GM23338 (cell line): Measurements from ENCODE around the gene FBLN1. TPM values are rescaled to one million over a fixed set of nuclear protein-coding genes. Genes with fewer than 3 reads are reported as not detected.

Source experiments
- ATAC-seq: fragments of 200-7000 bp; cut with Tn5 transposase; 3 replicates; pipeline ENCODE4 v1.9.1; 2020
- DNase-seq: peaks from one replicate; pipeline ENCODE4 v3.0.0-alpha.2; 2015; ENCODE audit warnings: low spot score
- H2AFZ ChIP-seq: fragments of 200-600 bp; sonication (generic); 2 replicates; pipeline ENCODE4 v1.8.0; 2016; ENCODE audit warnings: antibody characterized with exemption, mild to moderate bottlenecking, moderate library complexity
- H3F3A ChIP-seq: fragments of 200-600 bp; sonication (generic); replicated peaks from 2 replicates; pipeline ENCODE4 v1.8.0; 2017; ENCODE audit warnings: antibody characterized with exemption, mixed run types, low read depth
- H3K27ac ChIP-seq: fragments of 200-600 bp; sonication (generic); 2 replicates; pipeline ENCODE4 v1.6.1; 2016; ENCODE audit warnings: low read depth
- H3K27me3 ChIP-seq: fragments of 200-600 bp; sonication (generic); 2 replicates; pipeline ENCODE4 v1.8.0; 2016; ENCODE audit warnings: mild to moderate bottlenecking, mixed run types, moderate library complexity; ENCODE audit not compliant: insufficient read depth
- H3K36me3 ChIP-seq: fragments of 200-600 bp; sonication (generic); 2 replicates; pipeline ENCODE4 v1.8.0; 2016; ENCODE audit warnings: mild to moderate bottlenecking; ENCODE audit not compliant: insufficient read depth
- H3K4me1 ChIP-seq: fragments of 200-600 bp; sonication (generic); 2 replicates; pipeline ENCODE4 v1.8.0; 2016; ENCODE audit warnings: mild to moderate bottlenecking, moderate library complexity; ENCODE audit not compliant: insufficient read depth
- H3K4me2 ChIP-seq: fragments of 200-600 bp; sonication (generic); 2 replicates; pipeline ENCODE4 v1.7.1; 2017; ENCODE audit warnings: mixed run types
- H3K4me3 ChIP-seq: fragments of 200-600 bp; sonication (generic); 2 replicates; pipeline ENCODE4 v1.6.1; 2016; ENCODE audit warnings: mixed run types
- H3K79me2 ChIP-seq: fragments of 200-600 bp; sonication (generic); replicated peaks from 2 replicates; pipeline ENCODE4 v1.8.0; 2017; ENCODE audit warnings: mild to moderate bottlenecking; ENCODE audit not compliant: insufficient read depth
- H3K9me2 ChIP-seq: fragments of 200-600 bp; sonication (generic); 2 replicates; pipeline ENCODE4 v1.8.0; 2017; ENCODE audit not compliant: insufficient read depth
- H4K20me1 ChIP-seq: fragments of 200-600 bp; sonication (generic); replicated peaks from 2 replicates; pipeline ENCODE4 v1.8.0; 2017; ENCODE audit warnings: mild to moderate bottlenecking; ENCODE audit not compliant: insufficient read depth
- H3K27ac Mint-ChIP-seq: 2 replicates; pipeline ENCODE4 v1.8.0; 2020; ENCODE audit warnings: inconsistent platforms, mild to moderate bottlenecking, moderate library complexity, mixed read lengths
- H3K27me3 Mint-ChIP-seq: 3 replicates; pipeline ENCODE4 v1.8.0; 2022; ENCODE audit warnings: low read depth, mild to moderate bottlenecking, moderate library complexity, mixed read lengths, inconsistent platforms; ENCODE audit not compliant: insufficient read depth, poor library complexity
- H3K36me3 Mint-ChIP-seq: 3 replicates; pipeline ENCODE4 v1.8.0; 2021; ENCODE audit warnings: low read depth, mild to moderate bottlenecking, inconsistent platforms, moderate library complexity, mixed read lengths
- H3K4me1 Mint-ChIP-seq: 3 replicates; pipeline ENCODE4 v1.8.0; 2020; ENCODE audit warnings: mild to moderate bottlenecking, inconsistent platforms, mixed read lengths
- H3K4me3 Mint-ChIP-seq: 3 replicates; pipeline ENCODE4 v1.8.0; 2021; ENCODE audit warnings: moderate library complexity, mild to moderate bottlenecking, inconsistent platforms, mixed read lengths
- H3K9me3 Mint-ChIP-seq: 3 replicates; pipeline ENCODE4 v1.8.0; 2020; ENCODE audit warnings: moderate library complexity, mild to moderate bottlenecking, inconsistent platforms, mixed read lengths
- CREB1 ChIP-seq: fragments of 250-450 bp; sonication (Bioruptor Pico); IDR thresholded peaks from 2 replicates; pipeline ENCODE4 v1.5.0; 2020; ENCODE audit warnings: low read depth, mild to moderate bottlenecking, moderate library complexity
- EZH2 ChIP-seq: fragments of 200-600 bp; sonication (generic); IDR thresholded peaks from one replicate; pipeline ENCODE4 v1.8.0; 2017; ENCODE audit warnings: antibody characterized with exemption, mild to moderate bottlenecking, low read depth; ENCODE audit not compliant: unreplicated experiment
- EZH2phosphoT487 ChIP-seq: fragments of 200-600 bp; sonication (generic); IDR thresholded peaks from one replicate; pipeline ENCODE4 v1.8.1; 2018; ENCODE audit warnings: antibody characterized with exemption; ENCODE audit not compliant: unreplicated experiment
- JUNB ChIP-seq: IDR thresholded peaks from one replicate; pipeline ENCODE4 v1.6.1; 2016; ENCODE audit warnings: antibody characterized with exemption; ENCODE audit not compliant: unreplicated experiment
- NANOG ChIP-seq: IDR thresholded peaks from 2 replicates; pipeline ENCODE4 v1.6.1; 2016; ENCODE audit warnings: antibody characterized with exemption, borderline replicate concordance
- POLR2AphosphoS5 ChIP-seq: IDR thresholded peaks from 2 replicates; pipeline ENCODE4 v1.6.1; 2016; ENCODE audit warnings: antibody characterized with exemption, low read depth
- STAT1 ChIP-seq: IDR thresholded peaks from one replicate; pipeline ENCODE4 v1.6.1; 2016; ENCODE audit warnings: antibody characterized with exemption; ENCODE audit not compliant: unreplicated experiment
- ZNF114 ChIP-seq: fragments of 250-450 bp; sonication (Bioruptor Pico); IDR thresholded peaks from 2 replicates; pipeline ENCODE4 v1.5.0; 2020; ENCODE audit warnings: mild to moderate bottlenecking, moderate library complexity
- ZNF331 ChIP-seq: fragments of 250-450 bp; sonication (Bioruptor Pico); IDR thresholded peaks from 2 replicates; pipeline ENCODE4 v1.5.0; 2020; ENCODE audit warnings: low read depth, mild to moderate bottlenecking, moderate library complexity
- polyA plus RNA-seq: library from polyadenylated mRNA; unstranded; fragments of >200 nt; fragmentation: Nextera tagmentation; extraction: Ambion mirVana; gene quantifications from 2 replicates; pipeline ENCODE4 v1.2.1, GENCODE V29; 2016
- total RNA-seq: library from RNA; depleted of rRNA; stranded (reverse); fragments of >200 nt; shearing (Covaris generic); gene quantifications from 2 replicates; pipeline ENCODE4 v1.2.3, GENCODE V29; 2014
- TF ChIP-seq, protein P1 (sequence below), 2 experiments: fragments of 200-600 bp in 1 of 2; sonication (generic) in 1 of 2; conservative IDR thresholded peaks; 2 replicates each; pipeline versions ENCODE4 v1.5.1 to v1.6.1; 2016 to 2017; ENCODE audit warnings: antibody characterized with exemption in 2 of 2, low read depth in 2 of 2, mild to moderate bottlenecking in 2 of 2, moderate library complexity in 1 of 2
- TF ChIP-seq, protein P2 (sequence below): IDR thresholded peaks from 2 replicates; pipeline ENCODE4 v1.6.1; 2016; ENCODE audit warnings: antibody characterized with exemption
- TF ChIP-seq, protein P3 (sequence below): IDR thresholded peaks from one replicate; pipeline ENCODE4 v1.6.1; 2018; ENCODE audit warnings: antibody characterized with exemption; ENCODE audit not compliant: unreplicated experiment
- TF ChIP-seq, protein P4 (sequence below): fragments of 250-450 bp; sonication (Bioruptor Pico); IDR thresholded peaks from 2 replicates; pipeline ENCODE4 v1.5.0; 2020; ENCODE audit warnings: mild to moderate bottlenecking, moderate library complexity

Gene FBLN1
- total and polyA plus RNA-seq, 2 experiments from 2014 or later = 90.1 to 137 TPM

DNA sequence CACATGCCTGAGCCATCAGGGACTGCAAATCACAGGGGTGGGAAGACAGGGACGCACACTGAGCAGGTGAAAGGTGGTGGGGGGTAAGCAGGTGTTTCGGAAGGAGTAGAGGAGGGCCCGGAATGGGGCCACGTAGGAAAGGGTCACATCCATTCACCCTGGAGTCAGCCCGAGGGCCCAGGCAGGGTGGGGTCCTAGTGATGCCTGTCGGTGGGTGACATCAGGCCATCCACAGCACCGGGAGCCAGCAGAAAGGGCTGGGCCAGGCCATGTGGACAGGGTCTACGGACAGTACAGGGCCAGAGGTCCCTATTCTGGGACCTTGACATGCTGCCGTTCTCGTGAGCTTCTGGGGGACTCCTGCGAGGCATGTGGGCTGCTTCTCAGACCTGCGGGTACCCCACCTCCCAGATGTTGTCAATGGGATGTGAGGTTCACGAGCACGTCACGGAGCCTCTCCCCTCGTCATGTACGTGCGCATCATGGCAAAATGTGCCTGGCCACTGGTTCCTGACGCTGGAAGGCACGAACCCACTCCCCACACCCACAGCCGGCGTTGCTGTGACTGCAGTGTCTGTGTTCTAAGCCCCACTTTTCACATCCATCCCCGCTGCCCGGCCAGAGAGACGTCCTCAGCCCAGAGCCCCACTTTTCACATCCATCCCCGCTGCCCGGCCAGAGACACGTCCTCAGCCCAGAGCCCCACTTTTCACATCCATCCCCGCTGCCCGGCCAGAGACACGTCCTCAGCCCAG, 84.1 kb downstream of the FBLN1 start:
- H3K4me1 ChIP-seq = peaks cover 6% of the 10 kb centered on the region; the same call in 1 of the 2 replicates
- no peaks in the 10 kb centered on the region for H3K27me3 ChIP-seq
- Mint-ChIP-seq H3K4me1 (peaks cover 24% of the 10 kb centered on the region), H3K4me3 (no peak overlapping the region), H3K27me3 (peaks cover 2% of the 10 kb centered on the region), H3K36me3 (no peaks in the 10 kb centered on the region), H3K27ac (no peak overlapping the region), H3K9me3 (no peaks in the 10 kb centered on the region)
- H4K20me1 ChIP-seq = no peaks in the 10 kb centered on the region
- ATAC-seq (no peak), DNase-seq (no peak)
- H3K27ac ChIP-seq = no peak overlapping the region
- H3K4me2 ChIP-seq = no peak overlapping the region
- no peak overlapping the region for H3K4me3 ChIP-seq
- no peak for TF ChIP-seq ZNF114 (CRISPR knock-in tag)
- no peak for TF ChIP-seq JUNB
- no peak for TF ChIP-seq STAT1
- TF ChIP-seq POLR2AphosphoS5 = no peak
- no peak for TF ChIP-seq EZH2phosphoT487
- TF ChIP-seq ZNF331 (CRISPR knock-in tag) = no peak
- no peak for TF ChIP-seq NANOG
- TF ChIP-seq CREB1 (CRISPR knock-in tag) = no peak
- no peak for TF ChIP-seq EZH2
- TF ChIP-seq, protein P1, sequence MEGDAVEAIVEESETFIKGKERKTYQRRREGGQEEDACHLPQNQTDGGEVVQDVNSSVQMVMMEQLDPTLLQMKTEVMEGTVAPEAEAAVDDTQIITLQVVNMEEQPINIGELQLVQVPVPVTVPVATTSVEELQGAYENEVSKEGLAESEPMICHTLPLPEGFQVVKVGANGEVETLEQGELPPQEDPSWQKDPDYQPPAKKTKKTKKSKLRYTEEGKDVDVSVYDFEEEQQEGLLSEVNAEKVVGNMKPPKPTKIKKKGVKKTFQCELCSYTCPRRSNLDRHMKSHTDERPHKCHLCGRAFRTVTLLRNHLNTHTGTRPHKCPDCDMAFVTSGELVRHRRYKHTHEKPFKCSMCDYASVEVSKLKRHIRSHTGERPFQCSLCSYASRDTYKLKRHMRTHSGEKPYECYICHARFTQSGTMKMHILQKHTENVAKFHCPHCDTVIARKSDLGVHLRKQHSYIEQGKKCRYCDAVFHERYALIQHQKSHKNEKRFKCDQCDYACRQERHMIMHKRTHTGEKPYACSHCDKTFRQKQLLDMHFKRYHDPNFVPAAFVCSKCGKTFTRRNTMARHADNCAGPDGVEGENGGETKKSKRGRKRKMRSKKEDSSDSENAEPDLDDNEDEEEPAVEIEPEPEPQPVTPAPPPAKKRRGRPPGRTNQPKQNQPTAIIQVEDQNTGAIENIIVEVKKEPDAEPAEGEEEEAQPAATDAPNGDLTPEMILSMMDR (conservative IDR thresholded peaks at IDR 0.05; ENCODE audit: low read depth in 2 of 2) = no peak
- TF ChIP-seq, protein P2, sequence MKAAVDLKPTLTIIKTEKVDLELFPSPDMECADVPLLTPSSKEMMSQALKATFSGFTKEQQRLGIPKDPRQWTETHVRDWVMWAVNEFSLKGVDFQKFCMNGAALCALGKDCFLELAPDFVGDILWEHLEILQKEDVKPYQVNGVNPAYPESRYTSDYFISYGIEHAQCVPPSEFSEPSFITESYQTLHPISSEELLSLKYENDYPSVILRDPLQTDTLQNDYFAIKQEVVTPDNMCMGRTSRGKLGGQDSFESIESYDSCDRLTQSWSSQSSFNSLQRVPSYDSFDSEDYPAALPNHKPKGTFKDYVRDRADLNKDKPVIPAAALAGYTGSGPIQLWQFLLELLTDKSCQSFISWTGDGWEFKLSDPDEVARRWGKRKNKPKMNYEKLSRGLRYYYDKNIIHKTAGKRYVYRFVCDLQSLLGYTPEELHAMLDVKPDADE = no peak
- TF ChIP-seq, protein P3, sequence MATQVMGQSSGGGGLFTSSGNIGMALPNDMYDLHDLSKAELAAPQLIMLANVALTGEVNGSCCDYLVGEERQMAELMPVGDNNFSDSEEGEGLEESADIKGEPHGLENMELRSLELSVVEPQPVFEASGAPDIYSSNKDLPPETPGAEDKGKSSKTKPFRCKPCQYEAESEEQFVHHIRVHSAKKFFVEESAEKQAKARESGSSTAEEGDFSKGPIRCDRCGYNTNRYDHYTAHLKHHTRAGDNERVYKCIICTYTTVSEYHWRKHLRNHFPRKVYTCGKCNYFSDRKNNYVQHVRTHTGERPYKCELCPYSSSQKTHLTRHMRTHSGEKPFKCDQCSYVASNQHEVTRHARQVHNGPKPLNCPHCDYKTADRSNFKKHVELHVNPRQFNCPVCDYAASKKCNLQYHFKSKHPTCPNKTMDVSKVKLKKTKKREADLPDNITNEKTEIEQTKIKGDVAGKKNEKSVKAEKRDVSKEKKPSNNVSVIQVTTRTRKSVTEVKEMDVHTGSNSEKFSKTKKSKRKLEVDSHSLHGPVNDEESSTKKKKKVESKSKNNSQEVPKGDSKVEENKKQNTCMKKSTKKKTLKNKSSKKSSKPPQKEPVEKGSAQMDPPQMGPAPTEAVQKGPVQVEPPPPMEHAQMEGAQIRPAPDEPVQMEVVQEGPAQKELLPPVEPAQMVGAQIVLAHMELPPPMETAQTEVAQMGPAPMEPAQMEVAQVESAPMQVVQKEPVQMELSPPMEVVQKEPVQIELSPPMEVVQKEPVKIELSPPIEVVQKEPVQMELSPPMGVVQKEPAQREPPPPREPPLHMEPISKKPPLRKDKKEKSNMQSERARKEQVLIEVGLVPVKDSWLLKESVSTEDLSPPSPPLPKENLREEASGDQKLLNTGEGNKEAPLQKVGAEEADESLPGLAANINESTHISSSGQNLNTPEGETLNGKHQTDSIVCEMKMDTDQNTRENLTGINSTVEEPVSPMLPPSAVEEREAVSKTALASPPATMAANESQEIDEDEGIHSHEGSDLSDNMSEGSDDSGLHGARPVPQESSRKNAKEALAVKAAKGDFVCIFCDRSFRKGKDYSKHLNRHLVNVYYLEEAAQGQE = no peak
- TF ChIP-seq, protein P4, sequence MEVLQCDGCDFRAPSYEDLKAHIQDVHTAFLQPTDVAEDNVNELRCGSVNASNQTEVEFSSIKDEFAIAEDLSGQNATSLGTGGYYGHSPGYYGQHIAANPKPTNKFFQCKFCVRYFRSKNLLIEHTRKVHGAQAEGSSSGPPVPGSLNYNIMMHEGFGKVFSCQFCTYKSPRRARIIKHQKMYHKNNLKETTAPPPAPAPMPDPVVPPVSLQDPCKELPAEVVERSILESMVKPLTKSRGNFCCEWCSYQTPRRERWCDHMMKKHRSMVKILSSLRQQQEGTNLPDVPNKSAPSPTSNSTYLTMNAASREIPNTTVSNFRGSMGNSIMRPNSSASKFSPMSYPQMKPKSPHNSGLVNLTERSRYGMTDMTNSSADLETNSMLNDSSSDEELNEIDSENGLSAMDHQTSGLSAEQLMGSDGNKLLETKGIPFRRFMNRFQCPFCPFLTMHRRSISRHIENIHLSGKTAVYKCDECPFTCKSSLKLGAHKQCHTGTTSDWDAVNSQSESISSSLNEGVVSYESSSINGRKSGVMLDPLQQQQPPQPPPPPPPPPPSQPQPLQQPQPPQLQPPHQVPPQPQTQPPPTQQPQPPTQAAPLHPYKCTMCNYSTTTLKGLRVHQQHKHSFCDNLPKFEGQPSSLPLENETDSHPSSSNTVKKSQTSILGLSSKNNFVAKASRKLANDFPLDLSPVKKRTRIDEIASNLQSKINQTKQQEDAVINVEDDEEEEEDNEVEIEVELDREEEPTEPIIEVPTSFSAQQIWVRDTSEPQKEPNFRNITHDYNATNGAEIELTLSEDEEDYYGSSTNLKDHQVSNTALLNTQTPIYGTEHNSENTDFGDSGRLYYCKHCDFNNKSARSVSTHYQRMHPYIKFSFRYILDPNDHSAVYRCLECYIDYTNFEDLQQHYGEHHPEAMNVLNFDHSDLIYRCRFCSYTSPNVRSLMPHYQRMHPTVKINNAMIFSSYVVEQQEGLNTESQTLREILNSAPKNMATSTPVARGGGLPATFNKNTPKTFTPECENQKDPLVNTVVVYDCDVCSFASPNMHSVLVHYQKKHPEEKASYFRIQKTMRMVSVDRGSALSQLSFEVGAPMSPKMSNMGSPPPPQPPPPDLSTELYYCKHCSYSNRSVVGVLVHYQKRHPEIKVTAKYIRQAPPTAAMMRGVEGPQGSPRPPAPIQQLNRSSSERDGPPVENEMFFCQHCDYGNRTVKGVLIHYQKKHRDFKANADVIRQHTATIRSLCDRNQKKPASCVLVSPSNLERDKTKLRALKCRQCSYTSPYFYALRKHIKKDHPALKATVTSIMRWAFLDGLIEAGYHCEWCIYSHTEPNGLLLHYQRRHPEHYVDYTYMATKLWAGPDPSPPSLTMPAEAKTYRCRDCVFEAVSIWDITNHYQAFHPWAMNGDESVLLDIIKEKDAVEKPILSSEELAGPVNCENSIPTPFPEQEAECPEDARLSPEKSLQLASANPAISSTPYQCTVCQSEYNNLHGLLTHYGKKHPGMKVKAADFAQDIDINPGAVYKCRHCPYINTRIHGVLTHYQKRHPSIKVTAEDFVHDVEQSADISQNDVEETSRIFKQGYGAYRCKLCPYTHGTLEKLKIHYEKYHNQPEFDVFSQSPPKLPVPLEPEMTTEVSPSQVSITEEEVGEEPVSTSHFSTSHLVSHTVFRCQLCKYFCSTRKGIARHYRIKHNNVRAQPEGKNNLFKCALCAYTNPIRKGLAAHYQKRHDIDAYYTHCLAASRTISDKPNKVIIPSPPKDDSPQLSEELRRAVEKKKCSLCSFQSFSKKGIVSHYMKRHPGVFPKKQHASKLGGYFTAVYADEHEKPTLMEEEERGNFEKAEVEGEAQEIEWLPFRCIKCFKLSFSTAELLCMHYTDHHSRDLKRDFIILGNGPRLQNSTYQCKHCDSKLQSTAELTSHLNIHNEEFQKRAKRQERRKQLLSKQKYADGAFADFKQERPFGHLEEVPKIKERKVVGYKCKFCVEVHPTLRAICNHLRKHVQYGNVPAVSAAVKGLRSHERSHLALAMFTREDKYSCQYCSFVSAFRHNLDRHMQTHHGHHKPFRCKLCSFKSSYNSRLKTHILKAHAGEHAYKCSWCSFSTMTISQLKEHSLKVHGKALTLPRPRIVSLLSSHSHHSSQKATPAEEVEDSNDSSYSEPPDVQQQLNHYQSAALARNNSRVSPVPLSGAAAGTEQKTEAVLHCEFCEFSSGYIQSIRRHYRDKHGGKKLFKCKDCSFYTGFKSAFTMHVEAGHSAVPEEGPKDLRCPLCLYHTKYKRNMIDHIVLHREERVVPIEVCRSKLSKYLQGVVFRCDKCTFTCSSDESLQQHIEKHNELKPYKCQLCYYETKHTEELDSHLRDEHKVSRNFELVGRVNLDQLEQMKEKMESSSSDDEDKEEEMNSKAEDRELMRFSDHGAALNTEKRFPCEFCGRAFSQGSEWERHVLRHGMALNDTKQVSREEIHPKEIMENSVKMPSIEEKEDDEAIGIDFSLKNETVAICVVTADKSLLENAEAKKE (CRISPR knock-in tag) = no peak
- no peaks in the 10 kb centered on the region for H3K79me2 ChIP-seq
- H2AFZ ChIP-seq = no peak overlapping the region
- H3K36me3 ChIP-seq = no peaks in the 10 kb centered on the region
- no peaks in the 10 kb centered on the region for H3F3A ChIP-seq
- H3K9me2 ChIP-seq = no peaks in the 10 kb centered on the region
